GM12878 (cell line): ENCODE data around the gene TAF11L2. TPM values are rescaled to one million over a fixed set of nuclear protein-coding genes. Genes with fewer than 3 reads are reported as not detected.
A peak's percentile ranks its signal among the peaks of the same experiment; 100 is the strongest.

Experiments used
- ATAC-seq: fragments of 200-7000 bp; cut with Tn5 transposase; 3 replicates; pipeline ENCODE4 v1.9.1; 2020; ENCODE audit warnings: mild to moderate bottlenecking, moderate library complexity
- BruUV-seq: library from RNA; stranded (reverse); fragments of 400-500 nt; replicated peaks from 2 replicates; lab custom pipeline; 2021; lab: Mats Ljungman, UMichigan
- CTCF ChIA-PET: fragments of 300-600 bp; sonication (Branson Sonifier 250); formaldehyde crosslinking; extraction: SDS; loops from one replicate; lab custom pipeline; 2021; ENCODE audit warnings: inconsistent platforms; lab: Yijun Ruan, JAX
- POLR2A ChIA-PET: fragments of 350-600 bp; formaldehyde crosslinking; extraction: SDS; loops from one replicate; lab custom pipeline; 2021; ENCODE audit warnings: inconsistent platforms; lab: Charles Lee
- RAD21 ChIA-PET: fragments of 300-600 bp; sonication (Branson Sonifier 250); formaldehyde crosslinking; loops from one replicate; lab custom pipeline; 2023; ENCODE audit warnings: antibody characterized with exemption; ENCODE audit not compliant: unreplicated experiment; lab: Charles Lee
- SMC1A ChIA-PET: fragments of 300-600 bp; sonication (Branson Sonifier 250); formaldehyde crosslinking; loops from one replicate; lab custom pipeline; 2023; ENCODE audit not compliant: unreplicated experiment, uncharacterized antibody; lab: Charles Lee
- DNase-seq: peaks from one replicate; pipeline ENCODE4 v3.0.0-alpha.2; 2011; ENCODE audit warnings: low read depth, low spot score
- FAIRE-seq: peaks from 3 replicates; lab custom pipeline; 2011; peaks lifted over from hg19 to GRCh38; lab: Jason Lieb, UNC
- H2AFZ ChIP-seq: 2 replicates; pipeline ENCODE4 v1.6.0; 2011; ENCODE audit warnings: low read depth, low read length, control low read depth; ENCODE audit not compliant: control insufficient read depth
- H3K27ac ChIP-seq: 2 replicates; pipeline ENCODE4 v1.5.1; 2011; ENCODE audit warnings: control low read depth; ENCODE audit not compliant: control insufficient read depth, insufficient read depth
- H3K27me3 ChIP-seq, 2 experiments: replicated peaks in 1 of 2; 2 replicates each; pipeline versions ENCODE4 v1.6.0 to v1.6.1; 2011; ENCODE audit warnings: low read length in 1 of 2; ENCODE audit not compliant: control insufficient read depth in 2 of 2, insufficient read depth in 2 of 2
- H3K36me3 ChIP-seq, 2 experiments: 2 replicates each; pipeline ENCODE4 v1.5.1; 2011; ENCODE audit warnings: low read length in 1 of 2; ENCODE audit not compliant: control insufficient read depth in 2 of 2, insufficient read depth in 2 of 2
- H3K4me1 ChIP-seq: 2 replicates; pipeline ENCODE4 v1.6.1; 2011; ENCODE audit warnings: mild to moderate bottlenecking, low read length, moderate library complexity, mixed read lengths; ENCODE audit not compliant: control insufficient read depth, insufficient read depth
- H3K4me2 ChIP-seq: 2 replicates; pipeline ENCODE4 v1.6.0; 2011; ENCODE audit warnings: control low read depth; ENCODE audit not compliant: control insufficient read depth, insufficient read depth
- H3K4me3 ChIP-seq: fragments of 200-600 bp; sonication (generic); 2 replicates; pipeline ENCODE4 v1.5.1; 2016
- H3K79me2 ChIP-seq: 2 replicates; pipeline ENCODE4 v1.6.0; 2011; ENCODE audit warnings: low read length; ENCODE audit not compliant: control insufficient read depth, insufficient read depth
- H3K9ac ChIP-seq: 2 replicates; pipeline ENCODE4 v1.8.0; 2011; ENCODE audit warnings: low read length, control low read depth, mixed read lengths; ENCODE audit not compliant: control insufficient read depth, insufficient read depth
- H3K9me3 ChIP-seq: replicated peaks from 3 replicates; pipeline ENCODE4 v1.5.1; 2011; ENCODE audit warnings: mild to moderate bottlenecking, low read length; ENCODE audit not compliant: control insufficient read depth, insufficient read depth
- H4K20me1 ChIP-seq: 2 replicates; pipeline ENCODE4 v1.6.0; 2011; ENCODE audit not compliant: control insufficient read depth, insufficient read depth
- RUNX3 ChIP-seq: IDR thresholded peaks from 2 replicates; pipeline ENCODE4 v1.6.1; 2012; ENCODE audit warnings: low read length, inconsistent platforms
- SMAD5 ChIP-seq: IDR thresholded peaks from 2 replicates; pipeline ENCODE4 v1.6.1; 2016; ENCODE audit warnings: antibody characterized with exemption, low read depth
- SPI1 ChIP-seq: IDR thresholded peaks from 2 replicates; pipeline ENCODE4 v1.6.1; 2011; ENCODE audit warnings: low read depth, mild to moderate bottlenecking, low read length, moderate library complexity, borderline replicate concordance; ENCODE audit not compliant: insufficient read depth
- WGBS: methylation state at CpG from one replicate; pipeline ENCODE4 v1.1.6; 2016; ENCODE audit warnings: low lambda C conversion rate; ENCODE audit not compliant: insufficient replicate concordance, insufficient coverage; ENCODE audit errors: missing lambda C conversion rate; 5-methylcytosine and 5-hydroxymethylcytosine counted together
- in situ Hi-C: fragments of 300-500 bp; cut with MboI; formaldehyde crosslinking; loops from 9 replicates; pipeline ENCODE4 v1.14.3; 2018; ENCODE audit warnings: mixed read lengths
- intact Hi-C: fragments of 100-400 bp; cut with micrococcal nuclease; formaldehyde crosslinking; loops from one replicate; pipeline ENCODE4 v1.14.2; 2022; ENCODE audit not compliant: unreplicated experiment
- polyA plus RNA-seq, 11 experiments: library from polyadenylated mRNA; depleted of rRNA in 4 of 11; unstranded in 6 of 11; stranded (reverse) in 5 of 11; fragments of >200 nt; fragmentation: Nextera tagmentation in 4 of 11; fragmentation: Illumina TruSeq in 1 of 11; extraction: Ambion mirVana in 4 of 11; extraction: Trizol in 1 of 11; gene quantifications; 1 replicate in 1 of 11; 2 replicates in 10 of 11; pipeline versions ENCODE4 v1.2.1 to v1.2.3, GENCODE V29; 2011 to 2016; ENCODE audit warnings: inconsistent platforms in 2 of 11, missing spikeins in 2 of 11, low read depth in 1 of 11
- total RNA-seq, 4 experiments: library from RNA; depleted of rRNA in 3 of 4; stranded (reverse); fragments of >200 nt in 3 of 4; fragmentation: Illumina TruSeq in 1 of 4; extraction: Trizol in 1 of 4; gene quantifications; 2 replicates each; pipeline versions ENCODE4 v1.2.1 to v1.2.3, GENCODE V29; 2013 to 2021

The TAF11L2 gene
- total and polyA plus RNA-seq, 10 of the 15 experiments (the other 5 are each of a cell fraction or from before 2014, with no cell fraction given), result not detected

GRCh38 chr5:17455942-17456341 is 42.1 kb upstream of the TAF11L2 start:
- ChIA-PET SMC1A (no interaction called here), POLR2A (no interaction called here), CTCF (no interaction called here), RAD21 (no interaction called here)
- intact Hi-C loops, result no loop called here
- Histone ChIP-seq H3K36me3 (no peaks in the 10 kb centered on the region), H3K79me2 (no peaks in the 10 kb centered on the region), H3K4me3 (no peak overlapping the region), H3K4me1 (no peaks in the 10 kb centered on the region), H4K20me1 (no peaks in the 10 kb centered on the region), H3K9ac (no peak overlapping the region), H2AFZ (no peak overlapping the region), H3K4me2 (no peak overlapping the region), H3K27me3 (no peaks in the 10 kb centered on the region), H3K27ac (no peak overlapping the region), H3K9me3 (no peaks in the 10 kb centered on the region)
- no TSS peak for BruUV-seq
- 8% methylated on average over 3 of the region's 3 CpGs for WGBS
- in situ Hi-C loops, result no loop called here
- ATAC-seq, result no peak
- FAIRE-seq, result no peak
- no peak for DNase-seq
- TF ChIP-seq SPI1 (peak; percentile 75), SMAD5 (no peak)

DNA sequence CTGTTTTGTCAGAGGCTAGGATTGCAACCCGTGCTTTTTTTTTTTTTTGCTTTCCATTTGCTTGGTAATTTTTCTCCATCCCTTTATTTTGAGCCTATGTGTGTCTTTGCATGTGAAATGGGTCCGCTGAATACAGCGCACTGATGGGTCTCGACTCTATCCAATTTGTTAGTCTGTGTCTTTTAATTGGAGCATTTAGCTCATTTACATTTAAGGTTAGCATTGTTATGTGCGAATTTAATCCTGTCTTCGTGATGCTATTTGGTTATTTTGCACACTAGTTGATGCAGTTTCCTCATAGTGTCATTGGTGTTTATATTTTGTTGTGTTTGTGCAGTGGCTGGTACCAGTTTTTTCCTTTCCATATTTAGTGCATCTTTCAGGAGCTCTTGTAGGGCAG is 36.2 kb upstream of the TAF11L2 start:
- no peaks in the 10 kb centered on the region for H3K36me3 ChIP-seq
- SMC1A ChIA-PET, result no interaction called here
- no peak overlapping the region for H3K4me2 ChIP-seq
- FAIRE-seq (no peak), DNase-seq (no peak), ATAC-seq (no peak)
- no peaks in the 10 kb centered on the region for H3K4me1 ChIP-seq
- intact Hi-C loops, result no loop called here
- no peak overlapping the region for H3K4me3 ChIP-seq
- no peak overlapping the region for H2AFZ ChIP-seq
- H3K27me3 ChIP-seq, result no peaks in the 10 kb centered on the region
- in situ Hi-C loops, result no loop called here
- no TSS peak for BruUV-seq
- H3K9me3 ChIP-seq, result no peaks in the 10 kb centered on the region; the same call in 2 of the 3 replicates
- H3K27ac ChIP-seq, result no peak overlapping the region
- TF ChIP-seq RUNX3, result no peak
- 40% methylated on average over 6 of the region's 6 CpGs for WGBS
- no peak overlapping the region for H3K9ac ChIP-seq
- POLR2A ChIA-PET, result no interaction called here
- RAD21 ChIA-PET, result no interaction called here
- CTCF ChIA-PET, result no interaction called here
- no peaks in the 10 kb centered on the region for H4K20me1 ChIP-seq
- no peaks in the 10 kb centered on the region for H3K79me2 ChIP-seq
